Measurements from ENCODE around the gene ARMC7.

DNA sequence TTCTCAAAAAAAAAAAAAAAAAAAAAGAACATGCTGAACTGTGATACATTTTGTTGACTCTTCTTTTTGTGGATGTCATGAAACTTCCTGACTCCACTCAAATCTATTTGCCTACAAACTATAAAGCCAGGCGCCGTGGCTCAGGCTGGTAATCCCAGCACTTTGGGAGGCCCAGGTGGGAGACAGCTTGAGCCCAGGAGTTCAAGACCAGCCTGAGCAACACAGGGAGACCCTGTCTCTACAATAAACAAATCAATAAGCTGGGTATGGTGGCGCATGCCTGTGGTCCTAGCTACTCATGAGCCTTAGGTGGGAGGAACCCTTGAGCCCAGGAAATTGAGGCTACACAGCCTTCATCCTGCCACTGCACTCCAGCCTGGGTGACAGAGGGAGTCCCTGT lies 23.2 kb downstream of the ARMC7 start:
- TF ChIP-seq POLR2A (IDR thresholded peaks at IDR 0.05) = no peak
- TF ChIP-seq, protein P1, sequence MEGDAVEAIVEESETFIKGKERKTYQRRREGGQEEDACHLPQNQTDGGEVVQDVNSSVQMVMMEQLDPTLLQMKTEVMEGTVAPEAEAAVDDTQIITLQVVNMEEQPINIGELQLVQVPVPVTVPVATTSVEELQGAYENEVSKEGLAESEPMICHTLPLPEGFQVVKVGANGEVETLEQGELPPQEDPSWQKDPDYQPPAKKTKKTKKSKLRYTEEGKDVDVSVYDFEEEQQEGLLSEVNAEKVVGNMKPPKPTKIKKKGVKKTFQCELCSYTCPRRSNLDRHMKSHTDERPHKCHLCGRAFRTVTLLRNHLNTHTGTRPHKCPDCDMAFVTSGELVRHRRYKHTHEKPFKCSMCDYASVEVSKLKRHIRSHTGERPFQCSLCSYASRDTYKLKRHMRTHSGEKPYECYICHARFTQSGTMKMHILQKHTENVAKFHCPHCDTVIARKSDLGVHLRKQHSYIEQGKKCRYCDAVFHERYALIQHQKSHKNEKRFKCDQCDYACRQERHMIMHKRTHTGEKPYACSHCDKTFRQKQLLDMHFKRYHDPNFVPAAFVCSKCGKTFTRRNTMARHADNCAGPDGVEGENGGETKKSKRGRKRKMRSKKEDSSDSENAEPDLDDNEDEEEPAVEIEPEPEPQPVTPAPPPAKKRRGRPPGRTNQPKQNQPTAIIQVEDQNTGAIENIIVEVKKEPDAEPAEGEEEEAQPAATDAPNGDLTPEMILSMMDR (IDR thresholded peaks at IDR 0.05) = no peak
- no peak for TF ChIP-seq POLR2AphosphoS5 (IDR thresholded peaks at IDR 0.05)
